ENCODE measurements around the gene DNAJB13. TPM values are rescaled to one million over a fixed set of nuclear protein-coding genes. Genes with fewer than 3 reads are reported as not detected.

DNAJB13 gene
- polyA plus RNA-seq, 1 of the 3 experiments (the other 2 are of a cell fraction) = 0.51 TPM

- H3K9me2 ChIP-seq = no peaks in the 10 kb centered on the region
- H4K20me1 ChIP-seq (ENCODE audit: insufficient read depth) = no peaks in the 10 kb centered on the region
- POLR2A ChIA-PET = no interaction called here
- no peak overlapping the region for H3K4me3 ChIP-seq (ENCODE audit: low read depth in 2 of 2, low read length in 1 of 2)
- no peak overlapping the region for H2AFZ ChIP-seq (ENCODE audit: low read depth)
- peaks cover 0 to 12% of the 10 kb centered on the region in 2 experiments for H3K36me3 ChIP-seq (replicated peaks in 1 of 2; ENCODE audit: control insufficient read depth in 1 of 2, insufficient read depth in 2 of 2, low read length in 1 of 2)
- peaks cover 4% of the 10 kb centered on the region for H3F3A ChIP-seq (replicated peaks; ENCODE audit: insufficient read depth)
- H3K27me3 ChIP-seq (ENCODE audit: insufficient read depth) = no peaks in the 10 kb centered on the region
- TF ChIP-seq TCF12 (IDR thresholded peaks at IDR 0.05) (no peak), CHD2 (IDR thresholded peaks at IDR 0.05; ENCODE audit: low read length, partially characterized antibody) (no peak), SIN3A (IDR thresholded peaks at IDR 0.05; ENCODE audit: borderline replicate concordance, low read depth, low read length) (no peak), USF1 (IDR thresholded peaks at IDR 0.05; ENCODE audit: borderline replicate concordance, low read depth) (no peak), IRF3 (IDR thresholded peaks at IDR 0.05; ENCODE audit: low read depth, low read length) (no peak), FOXM1 (IDR thresholded peaks at IDR 0.05; ENCODE audit: low read depth) (no peak), YY1 (IDR thresholded peaks at IDR 0.05; ENCODE audit: low read depth) (no peak), PBX3 (IDR thresholded peaks at IDR 0.05) (no peak), MEF2A (IDR thresholded peaks at IDR 0.05; ENCODE audit: borderline replicate concordance, low read depth) (no peak), RAD21 (IDR thresholded peaks at IDR 0.05; ENCODE audit: low read length) (no peak), FOXJ3 (CRISPR knock-in tag; IDR thresholded peaks at IDR 0.05) (no peak), ZBTB33 (IDR thresholded peaks at IDR 0.05; ENCODE audit: borderline replicate concordance, low read depth) (no peak), ELF1 (IDR thresholded peaks at IDR 0.05) (no peak), REST (IDR thresholded peaks at IDR 0.05; ENCODE audit: low read depth, low read length) (no peak), USF2 (IDR thresholded peaks at IDR 0.05; ENCODE audit: borderline replicate concordance, low read depth, low read length) (no peak), SMC3 (IDR thresholded peaks at IDR 0.05; ENCODE audit: low read depth, low read length) (no peak), MAX (IDR thresholded peaks at IDR 0.05; ENCODE audit: low read depth) (no peak), MXI1 (IDR thresholded peaks at IDR 0.05; ENCODE audit: low read depth, low read length) (no peak), GABPA (IDR thresholded peaks at IDR 0.05; ENCODE audit: low read depth) (no peak), TAF1 (IDR thresholded peaks at IDR 0.05; ENCODE audit: borderline replicate concordance, low read depth, low read length) (no peak)
- no peaks in the 10 kb centered on the region for H3K9me3 ChIP-seq
- no peak overlapping the region for H3K27ac ChIP-seq (ENCODE audit: low read depth in 2 of 2, low read length in 1 of 2)
- H3K4me2 ChIP-seq = no peak overlapping the region
- no peaks in the 10 kb centered on the region for H3K79me2 ChIP-seq (ENCODE audit: insufficient read depth)
- no peaks in the 10 kb centered on the region for H3K4me1 ChIP-seq (ENCODE audit: control insufficient read depth in 1 of 2, insufficient read depth in 2 of 2, low read depth in 1 of 2, low read length in 1 of 2)
- CTCF ChIA-PET = no interaction called here
- 84% methylated on average over 8 of the region's 8 CpGs for WGBS (ENCODE audit: low lambda C conversion rate)
- no peak overlapping the region for H3K9ac ChIP-seq
- no peak for DNase-seq
Measured at GRCh38 chr11:73999581-74000306, 48.9 kb downstream of the DNAJB13 start.
